ENCODE data around the gene DNASE1L3.

The DNASE1L3 gene

DNA sequence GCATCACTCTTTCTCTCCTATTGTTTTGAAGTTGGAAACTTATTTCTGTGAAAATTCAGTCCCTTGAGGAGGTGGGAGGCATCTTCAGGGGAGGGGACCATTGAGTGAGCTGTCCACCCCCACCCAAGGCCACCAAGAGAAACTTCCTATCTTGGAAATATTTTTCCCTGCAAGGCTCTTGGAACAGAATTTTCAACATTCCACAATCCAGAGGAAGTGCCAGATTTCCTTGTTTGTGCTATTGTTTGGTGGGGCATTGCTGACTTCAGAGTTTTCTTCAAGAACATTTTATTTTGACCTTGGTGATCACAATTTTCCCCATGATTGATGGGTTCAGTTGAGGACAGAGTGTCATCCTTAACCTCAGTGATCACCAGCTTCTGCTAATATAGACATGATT lies 12.0 kb downstream of the DNASE1L3 start:
- no peak for DNase-seq

GRCh38 chr3:58198362-58198761 lies 12.4 kb downstream of the DNASE1L3 start:
- DNase-seq: no peak

GRCh38 chr3:58197588-58197987 lies 13.2 kb downstream of the DNASE1L3 start:
- no peak for DNase-seq

DNA sequence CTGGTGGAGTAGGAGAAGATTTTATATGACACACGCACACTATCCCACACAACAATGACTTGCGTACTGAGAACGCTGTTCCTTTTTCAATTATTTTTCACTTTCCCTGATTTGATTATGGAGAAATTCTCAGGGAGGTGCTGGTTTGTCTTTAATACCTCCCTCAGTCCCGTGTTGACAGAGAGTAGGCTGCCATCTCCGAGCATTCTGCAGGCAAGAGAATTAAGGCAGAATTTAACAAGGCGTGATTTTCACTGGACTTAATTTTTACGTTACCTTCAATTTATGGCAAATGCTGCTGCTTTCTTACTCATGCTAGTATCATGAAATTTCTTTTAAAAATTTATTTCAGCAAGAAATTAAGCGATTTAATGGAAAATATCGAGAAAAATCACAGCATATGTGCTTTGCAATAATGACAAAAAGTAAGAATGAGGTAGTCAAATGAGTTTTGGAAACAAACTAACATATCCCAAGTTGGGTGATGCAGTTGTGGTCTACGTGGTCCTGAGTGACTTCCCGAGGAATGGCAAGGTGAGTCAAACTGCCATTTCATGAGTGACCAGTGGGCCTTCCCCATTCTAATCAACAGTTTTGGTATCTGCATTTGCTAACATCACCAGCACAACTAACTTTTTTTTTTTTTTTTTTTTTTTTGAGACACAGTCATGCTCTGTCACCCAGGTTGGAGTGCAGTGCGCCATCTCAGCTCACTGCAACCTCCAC lies 16.9 kb downstream of the DNASE1L3 start:
- DNase-seq: no peak

DNA sequence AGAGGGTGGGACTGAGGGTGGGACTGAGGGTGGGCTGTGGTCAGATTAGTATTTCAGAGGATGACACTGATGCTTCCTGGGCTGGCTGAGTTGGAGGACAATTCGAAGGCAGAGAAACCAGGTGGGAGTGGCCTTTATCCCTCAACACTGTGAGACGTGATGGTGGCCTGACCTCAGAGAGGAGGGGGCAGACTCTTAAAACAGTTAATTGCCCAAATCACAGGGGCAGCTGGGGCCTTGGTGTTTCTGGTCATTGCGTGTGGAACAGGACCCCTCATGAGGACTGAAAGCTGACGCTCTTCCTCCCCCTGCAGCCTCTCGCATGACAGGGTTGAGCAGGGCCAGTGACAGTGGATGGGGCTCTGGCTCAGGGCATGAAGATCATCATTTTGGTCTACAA lies 18.7 kb downstream of the DNASE1L3 start:
- no peak for DNase-seq

- no peak for DNase-seq
Observed at GRCh38 chr3:58191361-58191991, 19.3 kb downstream of the DNASE1L3 start.

GRCh38 chr3:58190882-58191281 lies 19.9 kb downstream of the DNASE1L3 start:
- no peak for DNase-seq

DNA sequence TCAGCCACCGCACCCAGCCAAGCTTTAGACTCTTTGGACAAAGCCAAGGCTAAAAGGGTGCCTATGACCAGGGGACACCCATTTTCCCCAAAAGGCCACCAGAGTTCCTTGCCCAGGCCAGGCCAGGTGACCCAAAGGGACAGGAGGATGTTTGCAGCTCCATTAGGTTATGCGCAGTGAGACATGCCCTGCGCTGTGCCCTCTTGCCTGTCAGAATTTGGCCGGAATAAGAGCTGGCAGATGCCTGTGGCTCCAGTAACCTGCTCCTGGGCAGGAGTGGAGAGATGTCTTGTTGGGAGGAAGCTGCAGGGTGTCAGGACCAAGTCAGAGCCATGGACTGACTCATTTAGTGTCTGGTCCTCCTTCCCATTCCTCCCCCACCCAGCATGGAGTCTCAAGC lies 20.5 kb downstream of the DNASE1L3 start:
- no peak for DNase-seq

GRCh38 chr3:58189691-58190090 lies 21.1 kb downstream of the DNASE1L3 start:
- DNase-seq: no peak

DNA sequence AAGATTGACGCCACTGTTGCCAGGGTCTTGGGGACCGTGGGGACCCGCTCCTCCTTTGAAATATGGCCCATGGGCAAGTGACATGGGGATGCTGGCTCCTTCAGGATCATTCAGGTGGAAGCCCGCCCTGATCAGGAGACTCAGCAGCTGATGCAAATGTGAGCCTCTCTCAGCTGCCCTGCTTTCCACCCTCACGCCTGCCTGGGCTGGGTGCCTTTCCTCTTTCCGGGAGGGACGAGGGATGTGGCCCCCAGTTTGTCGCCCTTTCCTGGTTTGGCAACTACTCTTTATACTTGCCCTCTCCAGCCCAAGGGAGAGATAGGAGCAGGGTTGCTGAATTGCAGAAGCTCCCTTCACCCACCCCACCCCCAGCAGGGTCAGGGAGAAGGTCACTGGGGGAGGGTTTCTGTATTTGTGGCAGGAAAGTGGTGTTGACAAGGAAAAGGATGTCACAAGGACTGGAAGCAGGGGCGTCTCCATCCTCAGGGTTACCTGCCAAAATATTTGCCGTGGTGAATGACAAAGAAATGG lies 21.8 kb downstream of the DNASE1L3 start:
- no peak for DNase-seq

- no peak for DNase-seq
Observed at GRCh38 chr3:58188173-58188564, 22.6 kb downstream of the DNASE1L3 start.

DNA sequence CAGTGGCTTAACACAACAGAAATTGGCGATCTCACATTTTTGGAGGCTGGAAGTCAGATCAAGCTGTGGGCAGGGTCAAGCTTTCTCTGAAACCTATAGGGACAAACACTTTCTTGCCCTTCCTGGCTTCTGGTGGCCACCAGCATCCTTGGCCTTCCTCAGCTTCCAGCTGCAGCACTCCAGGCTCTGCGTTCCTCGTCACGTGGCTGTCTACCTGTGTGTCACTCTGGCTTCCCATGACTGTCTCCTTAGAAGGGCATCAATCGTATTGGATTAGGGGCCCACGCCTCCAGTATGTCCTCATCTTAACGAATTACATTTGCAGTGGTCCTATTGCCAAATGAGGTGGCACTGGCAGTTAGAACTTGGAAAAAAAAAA lies 25.8 kb downstream of the DNASE1L3 start:
- no peak for DNase-seq

GRCh38 chr3:58184309-58184981 lies 26.3 kb downstream of the DNASE1L3 start:
- no peak for DNase-seq

GRCh38 chr3:58183891-58184290 lies 26.9 kb downstream of the DNASE1L3 start:
- DNase-seq: no peak

GRCh38 chr3:58183221-58183620 lies 27.6 kb downstream of the DNASE1L3 start:
- no peak for DNase-seq

DNA sequence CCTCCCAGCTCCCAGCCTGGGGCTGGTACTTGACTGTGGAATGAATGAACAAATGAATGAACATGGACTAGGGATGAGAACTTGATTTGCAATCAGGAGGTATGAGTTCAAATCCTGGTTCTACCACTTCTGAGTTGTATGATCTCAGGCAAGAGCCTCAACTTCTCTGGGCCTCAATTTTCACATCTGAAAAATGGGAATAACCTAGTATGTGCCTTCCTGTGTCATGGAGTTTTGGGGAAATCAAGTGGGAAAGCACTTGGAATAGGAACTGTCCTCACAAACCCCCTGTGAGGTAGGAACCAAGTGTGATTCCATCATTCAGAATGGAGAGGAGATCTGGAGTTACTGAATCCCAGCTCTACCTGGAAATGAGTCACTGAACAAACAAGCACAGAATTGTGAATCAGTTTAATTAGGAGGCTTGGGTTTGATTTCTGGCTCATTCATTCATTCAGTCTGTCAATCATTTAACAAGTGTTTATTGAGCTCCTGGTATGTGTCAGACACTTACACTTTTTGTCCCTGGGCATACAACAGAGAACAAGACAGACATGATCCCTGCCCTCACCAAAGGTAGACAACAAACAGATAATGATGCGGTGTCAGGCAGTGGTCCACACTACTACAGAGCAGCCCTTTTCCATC lies 29.7 kb downstream of the DNASE1L3 start:
- no peak for DNase-seq

DNA sequence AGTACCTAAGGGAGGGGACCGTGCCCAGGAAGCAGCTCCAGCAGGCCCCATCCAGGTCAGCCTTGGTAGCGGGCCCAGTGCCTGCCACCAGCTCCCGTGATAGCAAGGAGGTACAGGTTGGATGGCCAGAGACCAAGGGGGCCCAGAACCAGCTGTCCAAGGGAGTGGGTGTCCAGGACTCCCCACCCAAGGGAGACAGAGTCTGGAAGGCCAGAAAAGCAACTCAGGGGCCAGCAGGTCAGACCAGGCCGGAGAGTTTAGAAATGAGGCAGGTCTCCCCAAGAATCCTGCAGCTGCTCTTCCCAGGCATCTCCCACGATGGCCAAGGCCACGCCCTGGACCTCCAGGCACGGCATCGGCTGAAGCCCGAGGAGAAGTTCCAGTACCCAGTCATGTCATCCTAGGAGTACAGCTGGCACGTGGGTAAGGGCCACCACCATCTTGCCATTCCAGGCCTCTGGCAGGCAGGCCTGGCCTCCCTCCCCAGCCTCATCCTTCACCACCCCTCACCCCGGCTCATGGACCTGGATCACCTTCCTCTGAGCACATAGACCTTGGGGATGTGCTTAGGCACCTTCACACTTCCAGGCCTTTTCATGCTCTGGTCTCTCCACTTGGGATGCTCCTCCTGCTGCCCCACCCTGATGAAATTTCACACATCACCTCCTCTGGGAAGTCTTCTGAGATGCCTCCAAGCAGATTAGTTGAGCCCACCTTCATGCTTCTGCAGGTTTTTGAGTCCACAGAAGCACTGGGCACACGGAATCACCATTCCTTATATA lies 30.5 kb downstream of the DNASE1L3 start:
- DNase-seq: no peak

GRCh38 chr3:58179235-58180098 lies 31.3 kb downstream of the DNASE1L3 start:
- DNase-seq: no peak

DNA sequence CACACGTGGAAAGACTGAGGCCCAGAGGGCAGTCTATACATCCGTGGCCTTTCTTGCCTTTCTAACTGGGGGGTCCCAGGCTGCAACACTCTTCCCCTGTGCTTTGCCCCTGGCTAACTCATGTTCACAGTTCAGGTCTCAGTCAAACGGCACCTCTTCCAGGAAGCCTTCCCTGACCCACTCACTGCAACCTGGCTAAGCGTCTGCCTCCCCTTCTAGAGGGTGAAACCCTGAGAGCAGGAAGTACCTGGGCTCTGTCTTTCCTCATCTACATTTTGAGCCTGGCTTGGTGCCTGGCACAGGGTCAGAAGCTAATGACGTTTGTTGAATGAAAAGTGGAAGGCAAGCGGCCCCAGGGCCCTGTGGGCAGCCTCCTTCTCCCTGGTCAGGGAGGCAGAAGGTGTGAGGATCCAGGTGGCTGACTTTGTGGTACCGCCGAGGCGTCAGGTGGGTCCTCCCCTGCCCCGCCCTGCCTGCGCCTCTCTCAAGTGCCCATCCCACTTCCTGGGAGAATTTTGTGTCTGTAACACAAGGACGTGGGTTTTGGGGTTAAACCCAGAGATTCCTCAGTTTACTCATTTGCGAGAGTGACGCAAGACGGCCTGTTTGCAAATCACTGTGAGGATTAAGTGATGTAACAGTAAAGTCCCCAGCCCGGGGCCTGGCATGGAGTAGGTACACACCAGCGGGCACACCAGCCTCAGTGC lies 32.1 kb downstream of the DNASE1L3 start:
- no peak for DNase-seq

DNA sequence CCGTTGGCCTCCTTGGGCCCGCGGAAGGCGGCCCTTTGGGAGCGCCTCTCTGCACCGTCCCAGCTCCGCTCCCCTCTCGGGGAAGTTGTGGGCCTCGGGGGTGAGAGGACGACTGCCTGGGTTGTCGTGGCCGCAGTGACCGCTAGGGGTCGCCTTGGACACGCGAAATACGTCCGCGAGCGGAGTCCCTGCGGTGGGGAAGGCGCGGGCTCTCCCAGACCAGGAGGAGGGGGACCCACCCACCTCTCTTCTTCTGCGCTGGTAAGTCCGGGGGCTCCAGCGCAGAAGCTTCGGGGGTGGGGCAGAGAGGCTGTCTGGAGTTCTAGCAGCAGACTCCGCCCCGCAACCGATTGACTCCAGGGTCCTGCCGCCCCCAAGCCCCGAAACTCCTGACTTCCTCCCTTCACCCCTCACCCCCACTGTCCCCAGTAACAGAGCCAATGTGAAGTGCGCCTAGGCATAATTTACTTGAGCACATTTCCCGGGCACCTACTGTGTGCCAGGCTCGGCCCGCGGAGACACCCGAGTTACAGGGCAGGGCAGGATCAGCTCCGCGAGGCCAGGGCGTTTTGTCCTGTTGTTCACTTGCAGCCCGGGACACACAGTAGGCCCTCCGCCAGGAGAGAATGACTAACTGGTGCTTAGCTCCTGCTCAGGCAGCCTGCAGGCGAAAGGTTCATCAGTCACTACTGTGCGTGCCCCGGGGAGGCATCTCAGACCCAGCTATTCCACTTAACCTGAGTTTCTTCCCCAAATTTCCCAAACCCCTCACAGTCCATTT lies 32.8 kb downstream of the DNASE1L3 start:
- DNase-seq: peak; percentile 90

Data from activated naive CD4-positive, alpha-beta T cell treated with anti-CD3 and anti-CD28 coated beads, Interleukin-2, amount 50 U/mL, for 16 hours (primary cell).